DMS 273 treated with DMSO at 0.1 percent for 48 hours (cell line): ENCODE results near the gene SEMA6D.

Experiments used
- DNase-seq: peaks from one replicate; lab custom pipeline; 2025; lab: John Stamatoyannopoulos, UW

The SEMA6D gene

DNA sequence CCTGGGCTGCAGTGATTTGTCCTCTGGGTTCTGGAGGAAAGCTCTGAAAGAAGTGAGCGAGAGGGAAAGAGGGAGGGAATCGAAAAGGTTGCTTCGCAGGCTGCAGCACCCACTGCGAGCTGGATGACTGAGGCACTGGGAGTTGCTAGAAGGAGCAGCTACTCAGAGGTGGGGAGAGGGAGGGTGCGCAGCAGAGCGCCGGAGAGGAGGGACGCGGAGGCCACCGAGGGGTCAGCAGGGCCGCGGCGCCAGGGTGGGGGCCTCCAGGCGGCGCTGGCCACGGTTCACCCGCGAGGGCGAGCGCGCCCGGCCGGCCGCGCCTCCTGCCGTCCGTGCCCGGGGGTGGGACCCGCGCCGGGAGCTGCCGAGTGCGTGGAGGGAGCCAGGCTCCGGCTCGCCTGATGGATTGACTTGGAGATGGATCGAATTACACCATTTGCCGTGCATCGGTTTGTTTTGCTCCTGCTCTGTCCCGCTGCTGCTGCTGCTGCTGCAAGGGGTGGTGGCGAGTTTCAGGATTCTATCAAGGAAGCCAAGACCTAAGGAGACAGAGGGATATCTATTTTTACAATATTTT is at the start of gene SEMA6D:
TSS of gene SEMA6D (plus strand) at position 470 of the 577 bp plus-strand sequence. CDS start 42,294 bp downstream, outside the sequence.
- peak; percentile 74 for DNase-seq

DNA sequence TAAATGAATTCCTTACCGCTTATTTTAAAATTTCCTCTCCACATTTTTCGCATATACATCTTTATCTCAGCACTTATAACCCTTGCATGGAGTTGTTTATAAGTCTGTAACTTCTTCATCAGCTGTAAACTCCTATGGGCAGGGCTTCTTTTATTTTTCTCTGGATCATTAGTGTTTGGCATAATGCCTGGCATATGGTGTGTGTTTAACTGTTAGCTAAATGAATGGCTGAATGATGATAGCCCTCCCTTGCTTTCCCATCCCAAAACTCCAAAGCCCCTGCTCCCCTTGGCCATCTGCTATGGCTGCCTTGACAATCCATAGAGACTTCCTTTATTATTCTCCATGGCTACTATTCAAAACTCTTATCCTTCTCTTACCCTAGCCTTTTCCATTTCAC is 48.1 kb upstream of the SEMA6D start:
- peak; percentile 70 for DNase-seq

DNA sequence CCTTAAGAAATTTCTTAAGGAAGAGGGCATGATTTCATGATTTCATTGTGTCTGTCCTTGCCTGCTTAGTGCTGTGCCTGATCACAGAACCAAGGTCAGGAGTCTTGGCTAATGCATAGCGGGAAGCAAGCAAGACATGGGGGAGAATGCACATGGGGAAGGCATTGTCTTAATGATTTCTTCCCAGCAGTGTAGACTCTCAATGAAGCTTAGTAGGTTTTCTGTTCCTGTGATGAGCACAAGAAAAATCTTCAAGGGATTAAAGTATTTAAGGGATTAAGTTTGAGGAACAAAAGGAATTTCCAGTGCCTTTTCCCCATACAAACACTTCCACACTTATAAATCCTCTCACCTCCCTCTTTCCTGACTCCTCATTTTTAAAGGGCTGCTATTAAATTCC is 46.9 kb upstream of the SEMA6D start:
- DNase-seq, result no peak

- no peak for DNase-seq
Measured at GRCh38 chr15:47673232-47673761, 44.0 kb upstream of the SEMA6D start.

- DNase-seq, result peak; percentile 8
Measured at GRCh38 chr15:47674586-47675232, 42.6 kb upstream of the SEMA6D start.

GRCh38 chr15:47675735-47676134 is 41.6 kb upstream of the SEMA6D start:
- DNase-seq, result no peak

- DNase-seq, result no peak
Measured at GRCh38 chr15:47678040-47678439, 39.3 kb upstream of the SEMA6D start.

DNA sequence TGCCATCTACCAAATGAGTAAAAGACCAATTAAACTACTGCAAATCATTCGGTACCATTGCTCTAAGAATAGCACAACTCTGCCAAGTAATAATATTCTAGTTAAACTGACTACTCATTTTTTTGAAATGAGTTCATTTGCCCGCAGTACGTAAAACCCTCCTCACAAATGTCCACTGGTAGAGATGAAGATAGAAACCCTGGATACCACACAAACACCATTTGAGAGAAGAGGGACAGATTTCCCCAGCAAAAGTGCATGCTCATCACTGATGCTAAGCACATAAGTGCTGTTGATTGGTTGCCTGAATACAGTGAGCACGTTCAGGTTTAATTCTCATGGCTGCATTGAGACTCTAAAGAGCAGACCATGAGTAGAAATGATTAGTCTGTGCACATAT is 34.6 kb upstream of the SEMA6D start:
- no peak for DNase-seq

DNA sequence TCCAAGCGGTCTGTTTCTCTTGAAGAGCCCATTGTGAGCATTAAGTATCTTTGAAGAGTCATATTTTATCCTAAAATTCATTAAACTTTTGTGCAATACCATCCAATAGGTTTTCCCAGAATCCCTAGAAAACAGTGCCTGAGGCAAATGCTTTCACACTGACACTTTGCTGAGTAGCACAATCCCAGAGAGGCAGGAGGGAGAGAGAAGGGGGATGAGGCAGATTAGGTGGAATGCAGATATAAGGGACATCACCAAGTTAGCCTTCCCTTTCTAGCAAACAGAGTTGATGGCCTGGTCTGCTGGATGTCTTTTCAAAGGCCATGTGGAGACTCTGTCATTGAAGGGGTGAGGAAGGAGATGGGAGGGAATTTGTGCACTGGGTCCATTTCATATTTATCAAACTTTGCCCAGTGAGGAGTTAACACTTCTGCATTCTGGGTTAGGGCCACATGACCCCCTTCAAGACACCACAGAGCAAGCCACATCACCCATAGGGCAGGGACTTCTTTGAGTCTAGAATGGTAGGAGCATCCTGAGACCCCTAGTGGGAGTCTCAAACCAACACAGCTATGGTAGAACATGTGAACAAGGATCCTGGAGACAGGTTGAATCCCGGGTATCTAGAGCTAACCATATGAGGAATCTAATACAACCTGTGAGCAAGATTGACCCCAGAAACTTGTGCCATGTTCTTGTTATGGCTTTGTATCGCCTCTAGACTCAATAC is 32.0 kb upstream of the SEMA6D start:
- DNase-seq, result no peak

DNA sequence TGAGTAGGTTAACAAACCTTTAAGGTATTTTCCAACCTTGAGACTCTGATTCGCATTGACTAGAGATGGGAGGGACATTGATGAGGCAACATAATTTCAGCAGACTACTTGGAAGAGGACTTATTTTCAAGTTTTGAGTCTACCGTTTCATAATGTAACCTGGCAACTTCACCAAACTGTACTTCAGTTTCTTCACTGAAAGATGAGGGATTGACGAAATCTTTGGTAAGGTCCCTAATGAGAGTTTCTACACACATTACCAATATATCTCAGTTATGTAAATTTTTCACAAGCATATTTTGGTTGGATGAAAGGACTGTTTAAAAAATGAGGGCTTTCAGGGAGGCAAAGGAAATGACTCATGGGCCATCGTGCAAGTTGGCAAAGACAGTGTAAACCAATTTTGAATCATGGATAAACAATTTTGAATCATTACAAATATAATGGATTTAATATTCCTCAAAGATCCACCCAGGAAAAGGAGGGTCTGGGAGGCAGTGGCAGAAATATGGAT is 28.7 kb upstream of the SEMA6D start:
- no peak for DNase-seq

- no peak for DNase-seq
Measured at GRCh38 chr15:47689660-47690059, 27.6 kb upstream of the SEMA6D start.

GRCh38 chr15:47691882-47692281 is 25.4 kb upstream of the SEMA6D start:
- no peak for DNase-seq

- DNase-seq, result no peak
Measured at GRCh38 chr15:47696351-47696750, 21.0 kb upstream of the SEMA6D start.

- no peak for DNase-seq
Measured at GRCh38 chr15:47705281-47705997, 11.9 kb upstream of the SEMA6D start.

GRCh38 chr15:47707391-47707790 is 9.9 kb upstream of the SEMA6D start:
- DNase-seq, result no peak

- DNase-seq, result no peak
Measured at GRCh38 chr15:47708161-47708980, 8.9 kb upstream of the SEMA6D start.

GRCh38 chr15:47711655-47712054 is 5.7 kb upstream of the SEMA6D start:
- no peak for DNase-seq

DNA sequence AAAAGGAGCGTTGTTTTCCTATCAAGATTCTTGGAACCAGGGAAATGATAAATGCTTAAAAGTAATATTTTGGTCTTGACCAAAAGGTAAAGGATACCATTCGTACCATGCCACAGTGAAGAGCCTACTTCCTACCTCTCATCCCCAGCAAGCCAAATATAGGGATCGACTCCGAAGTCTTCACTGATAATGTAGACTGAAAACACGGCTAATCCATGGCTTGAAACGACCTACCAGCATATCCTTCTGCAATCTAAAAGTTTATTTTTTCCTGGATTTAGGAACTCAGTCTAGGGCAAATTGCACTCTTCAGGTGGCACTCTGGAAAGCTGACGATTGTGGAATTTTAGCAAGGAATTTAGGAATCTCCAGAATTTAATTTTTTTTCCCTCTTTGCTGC is 1.9 kb upstream of the SEMA6D start:
- DNase-seq, result no peak

GRCh38 chr15:47715856-47716445 is 1.4 kb upstream of the SEMA6D start:
- DNase-seq, result no peak

- no peak for DNase-seq
Measured at GRCh38 chr15:47716516-47716915, 789 bp upstream of the SEMA6D start.
